A549 (cell line): ENCODE measurements around the gene PDXP.
A peak's percentile ranks its signal among the peaks of the same experiment; 100 is the strongest.

Experiments used
- BCL3 ChIP-seq: fragments of >200 bp; sonication (Bioruptor Twin); formaldehyde crosslinking; IDR thresholded peaks from 3 replicates; pipeline ENCODE4 v1.6.1; 2016
- BHLHE40 ChIP-seq: IDR thresholded peaks from 2 replicates; pipeline ENCODE4 v1.6.1; 2012; ENCODE audit warnings: low read depth, low read length, inconsistent platforms
- CEBPB ChIP-seq, 2 experiments: fragments of >200 bp in 1 of 2; sonication (Bioruptor Twin) in 1 of 2; formaldehyde crosslinking in 1 of 2; IDR thresholded peaks; 2 replicates each; pipeline ENCODE4 v1.6.1; 2012 to 2016
- CTCF ChIP-seq: fragments of >200 bp; sonication (Bioruptor Twin); formaldehyde crosslinking; IDR thresholded peaks from 3 replicates; pipeline ENCODE4 v1.5.1; 2016
- GATA3 ChIP-seq: IDR thresholded peaks from 2 replicates; pipeline ENCODE4 v1.6.1; 2012; ENCODE audit warnings: borderline replicate concordance
- HOXA7 ChIP-seq: fragments of 250-450 bp; sonication (Bioruptor Pico); IDR thresholded peaks from 2 replicates; pipeline ENCODE4 v1.5.0; 2020; ENCODE audit warnings: mild to moderate bottlenecking, moderate library complexity
- PHF8 ChIP-seq: fragments of 200-600 bp; sonication (generic); IDR thresholded peaks from 2 replicates; pipeline ENCODE4 v1.6.1; 2016; ENCODE audit warnings: low read depth, mild to moderate bottlenecking, antibody characterized with exemption, moderate library complexity, borderline replicate concordance
- POLR2A ChIP-seq: IDR thresholded peaks from 2 replicates; pipeline ENCODE4 v1.6.1; 2012; ENCODE audit warnings: mild to moderate bottlenecking, low read length
- REST ChIP-seq: fragments of 200-600 bp; sonication (generic); IDR thresholded peaks from 2 replicates; pipeline ENCODE4 v1.6.1; 2016; ENCODE audit warnings: antibody characterized with exemption, mild to moderate bottlenecking, moderate library complexity
- TP53 ChIP-seq: fragments of 250-450 bp; sonication (Bioruptor Pico); IDR thresholded peaks from 2 replicates; pipeline ENCODE4 v1.5.0; 2021; ENCODE audit warnings: mild to moderate bottlenecking, moderate library complexity
- TF ChIP-seq, protein P1 (sequence below): IDR thresholded peaks from 2 replicates; pipeline ENCODE4 v1.6.1; 2012

GRCh38 chr22:37658133-37659065, at the start of gene PDXP:
- peak; percentile 64 for TF ChIP-seq POLR2A
- TF ChIP-seq CTCF = no peak
- no peak for TF ChIP-seq TP53 (CRISPR knock-in tag)
- TF ChIP-seq BHLHE40 = 0 out of 2 replicates have a peak, but pooled peaks have one; percentile 43
- no peak for TF ChIP-seq PHF8
- no peak for TF ChIP-seq GATA3
- TF ChIP-seq REST = no peak
- TF ChIP-seq CEBPB (IDR thresholded peaks at IDR 0.05) = no peak
- TF ChIP-seq BCL3 = peak; percentile 57; the same call in 1 of the 3 replicates
- TF ChIP-seq, protein P1, sequence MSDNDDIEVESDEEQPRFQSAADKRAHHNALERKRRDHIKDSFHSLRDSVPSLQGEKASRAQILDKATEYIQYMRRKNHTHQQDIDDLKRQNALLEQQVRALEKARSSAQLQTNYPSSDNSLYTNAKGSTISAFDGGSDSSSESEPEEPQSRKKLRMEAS = peak; percentile 77
- no peak for TF ChIP-seq HOXA7 (CRISPR knock-in tag)
